HG03280 (cell line): ENCODE data around the gene STX1A.
"Not testable (repeated sequence)": the region's sequence is repeated elsewhere in the genome, so short reads cannot be mapped to it uniquely, and the experiment has no call there.

Source experiments
- ATAC-seq: cut with Tn5 transposase; IDR thresholded peaks from one replicate; pipeline ENCODE4 v1.9.1; 2021; ENCODE audit warnings: mild to moderate bottlenecking, moderate library complexity; ENCODE audit not compliant: unreplicated experiment

Gene STX1A

DNA sequence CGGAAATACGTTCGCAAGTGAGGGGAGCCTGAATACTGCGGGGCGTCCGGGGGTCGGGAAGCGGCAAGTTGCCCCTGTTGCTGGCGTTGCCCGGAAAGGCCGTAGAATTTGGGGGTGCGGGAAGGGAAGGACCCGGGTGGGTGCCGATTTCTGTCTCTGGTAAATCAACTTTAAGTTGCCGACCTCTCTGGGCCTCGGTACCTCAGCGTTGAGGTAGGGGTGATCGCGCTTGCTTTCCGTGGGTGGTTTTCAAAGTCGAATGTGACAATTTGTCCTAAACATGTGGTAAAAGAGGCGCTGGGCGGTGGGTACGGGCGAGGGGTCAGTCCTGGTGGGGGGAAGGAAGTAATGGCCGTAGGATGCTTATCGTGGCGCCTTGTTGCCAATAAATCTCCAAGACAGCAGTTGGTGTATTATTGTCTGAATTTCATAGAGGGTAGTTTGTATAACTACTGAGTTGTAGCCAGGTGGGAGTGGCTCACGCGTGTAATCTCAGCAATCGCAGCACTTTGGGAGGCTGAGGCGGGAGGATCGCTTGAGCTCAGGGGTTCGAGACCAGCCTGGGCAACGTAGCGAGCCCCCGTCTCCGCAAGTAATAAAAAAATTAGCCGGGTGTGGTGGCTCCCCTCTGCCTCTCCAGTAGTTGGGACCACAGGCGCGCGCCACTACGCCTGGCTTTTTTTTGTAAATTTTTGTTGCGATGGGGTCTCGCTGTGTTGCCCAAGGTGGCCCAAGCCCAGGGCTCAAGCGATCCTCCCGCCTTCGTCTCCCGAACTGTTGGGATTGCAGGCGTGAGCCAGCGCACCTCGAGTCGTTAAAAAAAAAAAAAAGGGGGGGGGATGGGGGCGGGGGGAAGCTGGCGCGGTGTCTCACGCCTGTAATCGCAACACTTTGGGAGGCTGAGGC, 35.4 kb downstream of the STX1A start:
- ATAC-seq, result peak; percentile 13

DNA sequence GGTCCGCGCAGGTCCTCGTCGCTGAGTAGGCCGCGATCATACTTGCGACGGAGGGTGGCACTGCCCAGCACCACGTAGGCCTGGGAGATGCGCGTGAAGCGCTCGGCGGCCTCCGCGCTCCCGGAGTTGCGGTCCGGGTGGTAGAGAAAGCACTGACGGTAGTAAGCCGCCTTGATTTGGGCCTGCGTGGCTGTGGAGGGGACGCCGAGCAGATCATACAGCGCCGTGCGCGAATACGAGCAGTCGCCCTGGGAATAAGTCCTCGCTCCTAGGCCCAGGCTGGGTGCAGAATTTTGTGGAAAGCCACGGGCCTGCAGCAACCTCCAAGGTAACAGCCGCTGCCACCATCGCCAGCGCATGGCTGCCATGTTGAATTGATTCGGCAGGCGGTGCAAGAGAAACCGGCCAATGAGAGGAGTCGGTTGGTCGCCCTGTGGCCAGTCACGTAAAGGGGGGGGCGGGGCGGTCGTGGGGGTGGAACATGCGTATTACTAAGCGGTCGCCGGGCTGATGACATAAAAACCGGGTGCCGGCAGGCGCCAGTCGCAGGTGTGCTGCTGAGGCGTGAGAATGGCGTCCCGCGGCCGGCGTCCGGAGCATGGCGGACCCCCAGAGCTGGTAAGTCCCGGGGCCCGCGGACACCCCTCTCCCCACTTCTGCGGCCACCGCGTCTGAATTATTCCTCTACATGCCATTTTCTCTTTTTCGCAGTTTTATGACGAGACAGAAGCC, 36.2 kb downstream of the STX1A start, which contains the start of the genes BUD23 and DNAJC30:
BUD23 (plus strand) TSS at position 542 of the 732 bp plus-strand sequence; CDS start at position 571, 29 bp downstream.
DNAJC30 (minus strand) TSS at position 398 of the 732 bp plus-strand sequence; CDS start at position 368, 30 bp downstream.
- peak; percentile 92 for ATAC-seq

DNA sequence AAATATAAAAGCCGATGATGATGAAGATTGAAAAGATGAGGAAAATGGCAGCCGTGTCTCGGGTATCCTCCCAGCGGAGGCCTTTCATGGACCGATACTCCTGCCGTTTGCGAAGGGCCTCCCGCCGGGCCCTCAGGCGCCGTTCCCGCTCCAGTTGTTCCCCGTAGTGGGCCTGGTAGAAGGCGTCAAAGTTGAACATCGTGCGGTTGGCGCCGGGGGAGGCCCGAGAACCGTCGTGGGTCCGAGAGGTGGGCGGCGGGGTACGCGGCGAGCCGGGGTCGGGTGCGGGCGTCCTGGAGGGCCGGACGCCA, 36.8 kb downstream of the STX1A start:
- no peak for ATAC-seq

DNA sequence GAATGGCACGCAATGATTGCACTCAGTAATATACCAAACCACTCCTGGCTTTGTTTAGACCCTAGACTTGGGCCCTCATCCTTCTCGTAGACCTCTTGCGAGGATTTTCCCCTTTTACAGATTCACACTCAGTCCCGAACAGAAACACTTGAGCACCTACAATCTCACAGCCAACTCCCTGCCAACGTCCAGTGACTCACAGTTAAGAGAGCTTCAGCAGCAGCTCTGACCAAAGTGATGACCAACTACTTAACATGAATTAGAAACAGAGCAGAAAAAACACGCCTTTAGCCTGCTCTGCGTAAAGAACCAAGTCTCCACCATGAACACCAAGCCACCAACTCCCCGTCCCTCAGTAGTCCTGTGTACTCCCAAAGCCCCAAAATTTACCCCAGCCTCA, 38.4 kb downstream of the STX1A start:
- ATAC-seq, result no peak

DNA sequence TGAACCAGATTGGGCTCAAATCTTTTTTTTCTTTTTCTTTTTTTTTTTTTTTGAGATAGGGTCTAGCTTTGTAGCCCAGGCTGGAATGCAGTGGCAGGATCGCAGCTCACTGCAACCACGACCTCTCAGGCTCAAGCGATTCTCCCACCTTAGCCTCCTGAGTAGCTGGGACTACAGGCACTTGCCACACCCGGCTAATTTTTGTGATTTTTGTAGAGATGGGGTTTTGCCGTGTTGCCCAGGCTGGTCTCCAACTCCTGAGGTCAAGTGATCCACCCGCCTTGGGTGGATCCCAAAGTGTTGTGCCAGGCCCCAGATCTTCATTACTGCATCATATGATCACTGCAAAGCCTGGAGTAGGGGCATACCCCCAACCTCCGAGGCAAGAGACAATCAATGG, 39.0 kb downstream of the STX1A start:
- no peak for ATAC-seq

DNA sequence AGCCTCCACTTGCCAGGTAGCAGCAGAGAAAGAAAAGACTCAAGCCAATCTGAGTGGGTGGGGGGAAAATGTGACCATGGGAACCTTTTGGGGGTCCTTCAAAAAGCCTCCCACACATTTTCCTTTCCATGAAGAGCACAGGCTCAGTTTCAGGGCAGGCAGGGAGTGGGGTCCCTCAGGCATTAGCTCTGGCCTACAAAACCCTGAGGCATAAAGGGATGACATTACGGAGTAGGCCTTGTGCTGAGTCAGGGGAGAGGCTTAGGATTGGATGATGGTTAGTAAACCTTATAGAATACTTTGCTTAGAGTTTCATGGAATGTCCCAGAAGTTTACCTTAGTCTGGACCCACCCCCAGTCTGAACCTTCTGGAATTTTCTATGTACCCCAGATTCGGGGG, 39.8 kb downstream of the STX1A start:
- ATAC-seq, result no peak

DNA sequence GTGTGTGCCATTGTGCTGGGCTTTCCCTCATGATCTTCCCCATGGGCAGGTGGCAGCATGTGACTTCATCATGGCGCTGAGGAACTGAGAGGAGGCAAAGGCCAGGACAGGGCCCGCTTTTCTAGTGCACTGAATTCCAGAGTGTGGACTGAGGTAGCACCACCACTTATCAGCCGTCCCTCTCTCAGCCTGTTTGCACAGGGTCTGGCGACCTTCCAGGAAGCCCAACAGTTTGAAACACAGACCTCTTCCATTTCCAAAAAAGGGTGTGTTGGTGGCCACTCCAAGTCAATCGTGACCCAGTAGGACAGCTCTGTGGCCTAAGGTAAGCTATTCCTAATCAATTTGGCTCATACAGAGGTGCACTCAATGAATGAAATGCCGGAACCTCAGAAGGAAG, 40.6 kb downstream of the STX1A start:
- ATAC-seq, result no peak

DNA sequence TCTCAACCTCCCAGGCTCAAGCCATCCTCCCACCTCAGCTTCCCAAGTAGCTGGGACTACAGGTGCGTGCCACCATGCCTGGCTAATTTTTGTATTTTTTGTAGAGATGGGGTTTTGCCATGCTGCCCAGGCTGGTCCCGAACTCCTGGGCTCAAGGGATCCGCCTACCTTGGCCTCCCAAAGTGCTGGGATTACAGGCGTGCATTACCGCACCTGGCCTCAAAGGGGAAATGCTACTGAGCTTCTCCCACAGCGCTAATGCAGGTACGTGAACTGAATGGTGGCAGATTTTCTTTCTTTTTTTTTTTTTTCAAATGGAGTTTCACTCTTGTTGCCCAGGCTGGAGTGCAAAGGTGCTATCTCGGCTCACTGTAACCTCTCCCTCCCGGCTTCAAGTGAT, 43.4 kb downstream of the STX1A start:
- not testable (repeated sequence) for ATAC-seq

DNA sequence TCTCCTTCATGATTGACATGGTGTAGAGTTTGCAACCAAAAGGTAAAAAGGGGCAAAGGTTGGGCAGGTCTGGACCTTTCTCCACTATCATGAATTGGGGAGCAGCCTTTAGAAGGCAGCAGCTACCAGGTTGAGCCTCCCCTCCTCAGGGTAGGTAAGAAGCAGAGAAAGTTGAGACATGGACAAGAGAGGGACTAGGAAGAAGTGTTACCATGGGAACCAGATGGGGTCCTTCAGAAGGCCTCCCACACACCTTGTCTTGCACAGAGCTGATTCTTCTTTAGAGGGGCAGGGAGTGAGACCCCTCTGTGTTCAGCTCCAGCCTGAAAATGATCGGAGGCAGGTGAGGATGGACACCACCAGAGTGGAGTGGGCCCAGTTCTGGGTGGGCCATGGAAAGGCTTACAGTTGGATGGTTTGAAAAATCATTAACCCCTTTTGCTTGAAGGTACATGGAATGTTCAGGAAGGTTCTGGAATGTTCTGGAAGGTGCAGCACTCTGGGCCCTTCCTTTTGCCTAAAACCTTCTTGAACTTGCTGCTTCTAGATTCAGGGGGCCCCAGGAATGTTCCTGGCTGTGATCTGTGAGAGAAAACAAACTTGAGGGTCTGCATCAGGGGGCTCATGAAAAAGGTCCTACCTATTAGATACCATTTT, 44.9 kb downstream of the STX1A start:
- no peak for ATAC-seq

DNA sequence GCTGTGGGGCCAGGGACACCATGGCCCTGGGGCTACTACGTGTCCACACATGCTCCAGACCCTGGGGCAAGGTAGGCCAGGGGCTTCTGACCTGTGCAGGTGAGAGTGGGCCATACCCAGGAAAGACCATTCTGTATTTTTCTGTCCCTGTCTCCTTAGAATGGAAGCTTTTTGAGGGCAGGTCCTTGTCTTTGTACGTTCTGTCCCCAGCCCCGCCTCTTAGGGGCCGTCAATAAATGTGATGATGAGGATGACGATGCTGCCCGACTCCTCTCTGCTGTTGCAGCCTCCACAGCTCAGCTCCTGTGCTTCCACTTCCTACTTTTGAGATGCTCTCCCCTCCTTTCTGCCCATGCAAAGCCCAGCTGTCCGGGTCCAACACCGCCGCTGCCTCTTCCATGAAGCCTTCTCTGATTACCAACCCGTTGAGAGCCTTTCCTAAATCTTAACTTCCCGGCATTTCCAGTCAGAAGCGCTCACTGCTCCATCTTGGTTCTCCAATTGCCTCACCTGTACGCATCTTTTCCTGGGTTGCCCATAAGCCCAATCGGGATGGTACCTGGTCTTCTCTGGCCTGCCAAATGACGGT, 47.5 kb downstream of the STX1A start:
- no peak for ATAC-seq

DNA sequence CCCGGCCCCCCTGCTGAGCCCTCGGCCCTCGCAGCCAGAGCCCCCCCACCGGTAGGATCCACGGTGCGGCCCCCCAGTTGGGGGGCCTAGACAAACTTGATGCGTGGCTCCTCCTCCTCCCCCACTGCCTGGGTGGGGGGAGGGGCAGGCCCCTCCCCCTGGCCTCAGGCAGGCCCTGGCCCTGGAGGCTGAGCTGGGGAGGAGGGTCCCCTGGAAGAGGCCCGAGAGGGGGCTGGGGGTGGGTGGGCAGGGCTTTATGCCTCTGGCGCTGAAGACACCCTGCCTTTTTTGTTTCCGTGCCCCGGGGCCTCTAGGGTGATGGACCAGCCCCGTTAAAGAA, 48.2 kb downstream of the STX1A start:
- ATAC-seq, result no peak

DNA sequence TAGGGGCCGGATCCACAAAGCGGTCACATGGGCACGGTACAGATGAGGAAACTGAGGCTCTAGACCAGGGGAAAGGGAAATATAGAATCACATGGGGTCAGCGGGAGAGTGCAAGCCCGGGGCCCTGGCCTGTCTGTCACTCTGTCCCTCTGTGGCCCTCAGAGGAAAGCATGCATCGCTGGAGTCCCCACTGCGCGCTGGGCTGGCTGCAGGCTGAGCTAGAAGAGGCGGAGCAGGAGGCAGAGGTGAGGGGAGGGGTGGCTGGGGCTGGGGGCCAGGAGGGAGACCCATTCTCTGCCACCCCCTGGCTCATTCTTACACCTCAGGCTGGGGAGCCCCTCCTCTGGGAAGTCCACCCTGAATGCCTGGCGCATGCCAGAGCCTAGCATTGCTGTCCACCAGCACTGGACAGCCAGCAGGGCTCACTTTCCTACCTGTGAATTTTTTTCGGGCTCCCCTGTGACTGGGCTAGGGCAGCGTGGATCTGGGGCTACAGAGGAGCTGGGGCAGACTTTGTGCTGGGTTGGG, 49.5 kb downstream of the STX1A start:
- no peak for ATAC-seq

DNA sequence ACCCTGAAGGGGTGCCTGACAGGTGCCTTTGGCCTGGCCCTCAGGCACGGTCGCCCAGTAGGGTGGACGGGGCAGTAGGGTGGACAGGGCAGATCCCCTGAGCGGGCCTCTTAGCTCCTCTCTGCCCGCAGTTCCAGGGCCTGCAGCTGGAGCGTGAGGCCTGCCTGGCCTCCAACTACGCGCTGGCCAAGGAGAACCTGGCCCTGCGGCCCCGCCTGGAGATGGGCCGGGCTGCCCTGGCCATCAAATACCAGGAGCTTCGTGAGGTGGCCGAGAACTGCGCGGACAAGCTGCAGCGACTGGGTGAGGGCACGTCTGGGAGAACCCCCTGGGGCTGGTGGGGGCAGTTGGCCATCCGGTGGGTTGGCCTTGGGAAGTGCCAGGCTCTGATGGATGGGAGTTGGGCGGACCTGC, 50.2 kb downstream of the STX1A start:
- ATAC-seq, result no peak

DNA sequence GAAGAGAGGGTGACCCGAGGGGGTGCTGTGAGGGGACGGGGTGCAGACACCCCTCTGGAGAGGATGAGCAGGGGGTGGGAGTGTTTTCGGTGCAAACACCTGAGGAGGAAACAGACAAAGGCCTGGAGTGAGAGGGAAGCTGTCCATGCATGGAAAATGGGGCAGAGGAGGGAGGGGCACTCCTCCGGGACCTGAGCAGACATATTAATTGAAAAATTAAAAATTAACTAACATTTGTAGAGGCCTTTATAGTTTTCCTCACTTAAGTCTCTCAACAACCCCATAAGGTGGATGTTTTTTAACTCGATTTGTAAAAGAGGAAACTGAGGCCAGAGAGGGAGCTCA, 50.6 kb downstream of the STX1A start:
- ATAC-seq, result no peak

DNA sequence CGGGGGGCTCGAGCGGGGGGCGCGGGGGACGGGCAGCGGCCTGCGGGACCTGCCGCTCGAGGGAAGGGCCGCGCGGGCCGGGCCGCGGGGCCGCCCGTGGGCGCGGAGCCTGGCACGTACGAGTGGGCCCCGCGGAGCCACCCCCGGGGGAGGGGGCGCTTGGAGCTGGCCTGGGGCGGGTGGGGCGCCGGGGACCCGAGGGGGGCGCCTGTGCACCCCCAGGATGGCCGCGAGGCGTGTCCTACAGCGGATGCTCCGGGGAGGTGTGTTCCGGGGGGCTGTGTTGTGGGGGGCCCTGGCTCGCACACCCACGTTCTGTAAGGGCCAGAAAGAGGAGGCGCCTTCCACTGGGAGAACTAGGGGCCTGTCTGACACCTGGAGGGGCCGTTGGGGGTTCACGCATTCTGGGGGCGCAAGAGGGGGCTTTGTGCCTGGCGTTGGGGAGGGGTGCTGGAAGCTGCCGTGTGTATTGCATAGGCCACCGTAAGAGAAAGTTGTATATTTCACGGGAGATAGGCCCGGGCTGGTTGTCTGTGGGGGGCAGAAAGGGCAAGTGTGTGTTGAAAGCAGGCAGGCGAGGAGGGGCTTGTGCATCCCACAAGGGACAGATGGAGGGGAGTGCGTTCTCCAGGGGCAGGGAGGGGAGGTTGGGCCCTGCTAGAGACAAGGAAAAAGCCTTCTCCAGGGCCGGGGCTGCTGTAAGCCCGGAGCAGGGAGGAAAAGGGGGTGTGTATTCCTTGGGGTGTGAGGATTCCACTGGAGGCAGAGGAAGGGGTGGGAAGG, 51.2 kb downstream of the STX1A start:
- ATAC-seq, result peak; percentile 4

DNA sequence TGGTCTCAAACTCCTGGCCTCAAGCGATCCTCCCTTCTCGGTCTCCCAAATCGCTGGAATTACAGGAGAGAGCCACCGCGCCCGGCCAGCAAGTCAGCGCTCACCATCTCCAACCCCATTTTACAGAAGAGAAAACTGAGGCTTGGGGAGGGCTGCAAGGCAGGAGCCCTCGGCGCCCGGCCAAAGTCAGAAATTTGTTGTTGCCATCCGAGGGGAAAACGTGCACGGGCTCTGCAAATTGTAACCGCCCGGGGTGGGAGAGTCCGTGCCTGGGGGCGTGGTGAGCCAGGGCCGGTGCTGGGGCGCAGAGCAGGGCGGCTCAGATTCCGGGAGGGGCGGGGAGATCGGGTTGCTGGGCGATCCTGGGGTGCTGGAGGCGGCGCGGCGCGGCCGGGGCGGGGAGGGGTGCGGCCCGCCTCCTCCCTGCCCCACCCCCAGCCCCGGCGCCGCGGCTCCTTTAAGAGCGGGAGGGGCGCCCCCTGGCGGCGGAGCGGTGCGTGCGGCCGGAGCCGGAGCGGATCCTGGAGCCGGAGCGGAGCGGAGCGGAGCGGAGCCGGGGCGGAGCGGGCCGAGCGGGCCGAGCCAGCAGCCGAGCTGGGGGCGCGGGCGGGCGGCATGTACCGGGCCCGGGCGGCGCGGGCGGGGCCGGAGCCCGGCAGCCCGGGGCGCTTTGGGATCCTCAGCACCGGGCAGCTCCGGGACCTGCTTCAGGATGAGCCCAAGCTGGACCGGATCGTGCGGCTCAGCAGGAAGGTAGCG, 51.9 kb downstream of the STX1A start, which contains the start of gene VPS37D:
VPS37D (plus strand) TSS at position 488 of the 759 bp plus-strand sequence; CDS start at position 616, 128 bp downstream.
- peak; percentile 97 for ATAC-seq

DNA sequence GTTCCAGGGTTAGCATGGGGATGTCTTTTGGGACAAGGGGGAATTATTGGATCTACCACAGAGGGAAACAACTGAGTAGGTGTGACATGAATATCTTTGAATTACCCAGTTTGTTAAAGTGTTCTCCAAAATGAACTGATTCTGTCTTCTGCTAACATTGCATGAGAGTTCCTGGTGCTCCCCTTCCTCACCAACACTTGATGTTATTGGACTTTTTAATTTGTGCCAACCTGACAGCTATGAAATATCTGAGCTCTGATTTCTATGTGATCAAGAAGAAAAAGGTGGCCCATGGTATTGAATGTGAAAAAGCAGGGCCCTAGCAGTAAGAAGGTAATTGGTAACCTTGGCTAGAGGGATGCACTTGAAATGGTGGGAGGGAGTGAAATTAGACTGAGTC, 56.4 kb downstream of the STX1A start:
- no peak for ATAC-seq

DNA sequence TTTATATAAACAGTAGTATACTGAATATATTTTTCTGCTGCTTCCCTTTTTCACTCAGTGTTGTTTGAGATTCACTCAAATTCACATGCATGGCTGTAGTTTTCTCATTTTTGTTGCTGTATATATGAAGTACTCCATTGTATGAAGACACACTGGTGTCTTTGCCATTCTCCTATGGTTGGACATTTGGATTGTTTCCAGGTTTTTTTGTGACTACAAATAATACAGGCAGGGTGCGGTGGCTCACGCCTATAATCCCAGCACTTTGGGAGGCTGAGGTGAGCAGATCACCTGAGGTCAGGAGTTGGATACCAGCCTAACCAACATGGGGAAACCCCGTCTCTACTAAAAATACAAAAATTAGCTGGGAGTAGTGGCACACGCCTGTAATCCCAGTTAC, 58.9 kb downstream of the STX1A start:
- ATAC-seq, result not testable (repeated sequence)

DNA sequence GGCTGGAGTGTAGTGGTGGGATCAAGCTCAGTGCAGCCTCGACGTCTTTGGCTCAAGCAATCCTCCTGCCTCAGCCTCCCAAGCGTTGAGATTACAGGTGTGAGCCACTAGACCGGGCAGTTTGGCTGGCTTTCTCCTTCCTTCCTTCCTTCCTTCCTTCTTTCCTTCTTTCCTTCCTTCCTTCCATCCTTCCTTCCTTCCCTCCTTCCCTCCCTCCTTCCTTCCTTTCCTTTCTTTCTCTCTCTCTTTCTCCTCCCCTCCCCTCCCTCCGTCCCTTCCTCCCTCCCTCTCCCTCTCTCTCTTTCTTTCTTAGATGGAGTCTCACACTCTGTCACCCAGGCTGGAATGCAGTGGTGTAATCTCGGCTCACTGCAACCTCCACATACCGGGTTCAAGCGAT, 59.5 kb downstream of the STX1A start:
- ATAC-seq, result no peak
